PC-9 (cell line): ENCODE measurements around the gene ZNF350.

Source experiments
- EZH2 ChIP-seq: fragments of 200-600 bp; sonication (generic); IDR thresholded peaks from 2 replicates; pipeline ENCODE4 v1.8.0; 2017; ENCODE audit warnings: antibody characterized with exemption, low read depth
- TF ChIP-seq, protein P1 (sequence below): fragments of 200-600 bp; sonication (generic); conservative IDR thresholded peaks from 2 replicates; pipeline ENCODE4 v1.6.1; 2017; ENCODE audit warnings: mixed run types, antibody characterized with exemption, mild to moderate bottlenecking, moderate library complexity

DNA sequence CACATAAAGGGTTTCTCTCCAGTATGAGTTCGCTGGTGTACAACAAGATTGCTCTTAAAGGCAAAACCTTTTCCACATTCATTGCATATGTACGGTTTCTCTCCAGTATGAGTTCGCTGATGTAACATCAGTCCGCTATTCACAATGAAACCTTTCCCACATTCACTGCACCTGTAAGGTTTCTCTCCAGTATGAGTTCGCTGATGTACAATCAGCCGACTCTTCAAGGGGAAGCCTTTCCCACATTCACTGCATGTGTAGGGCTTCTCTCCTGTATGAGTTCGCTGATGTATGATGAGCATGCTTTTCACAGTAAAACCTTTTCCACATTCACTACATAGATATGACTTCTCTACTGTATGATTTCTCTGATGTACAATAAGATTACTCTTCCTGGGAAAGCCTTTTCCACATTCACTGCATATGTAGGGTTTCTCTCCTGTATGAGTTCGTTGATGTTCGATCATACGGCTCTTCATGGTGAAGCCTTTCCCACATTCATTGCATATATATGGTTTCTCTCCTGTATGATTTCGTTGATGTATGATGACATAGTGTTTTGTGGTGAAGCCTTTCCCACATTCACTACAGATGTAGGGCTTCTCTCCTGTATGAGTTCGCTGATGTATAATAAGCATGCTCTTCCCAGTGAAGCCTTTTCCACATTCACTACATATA lies 47.5 kb upstream of the ZNF350 start:
- TF ChIP-seq, protein P1, sequence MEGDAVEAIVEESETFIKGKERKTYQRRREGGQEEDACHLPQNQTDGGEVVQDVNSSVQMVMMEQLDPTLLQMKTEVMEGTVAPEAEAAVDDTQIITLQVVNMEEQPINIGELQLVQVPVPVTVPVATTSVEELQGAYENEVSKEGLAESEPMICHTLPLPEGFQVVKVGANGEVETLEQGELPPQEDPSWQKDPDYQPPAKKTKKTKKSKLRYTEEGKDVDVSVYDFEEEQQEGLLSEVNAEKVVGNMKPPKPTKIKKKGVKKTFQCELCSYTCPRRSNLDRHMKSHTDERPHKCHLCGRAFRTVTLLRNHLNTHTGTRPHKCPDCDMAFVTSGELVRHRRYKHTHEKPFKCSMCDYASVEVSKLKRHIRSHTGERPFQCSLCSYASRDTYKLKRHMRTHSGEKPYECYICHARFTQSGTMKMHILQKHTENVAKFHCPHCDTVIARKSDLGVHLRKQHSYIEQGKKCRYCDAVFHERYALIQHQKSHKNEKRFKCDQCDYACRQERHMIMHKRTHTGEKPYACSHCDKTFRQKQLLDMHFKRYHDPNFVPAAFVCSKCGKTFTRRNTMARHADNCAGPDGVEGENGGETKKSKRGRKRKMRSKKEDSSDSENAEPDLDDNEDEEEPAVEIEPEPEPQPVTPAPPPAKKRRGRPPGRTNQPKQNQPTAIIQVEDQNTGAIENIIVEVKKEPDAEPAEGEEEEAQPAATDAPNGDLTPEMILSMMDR = no peak
- no peak for TF ChIP-seq EZH2
